HEK293 (cell line): Measurements from ENCODE around the gene PHF12.

Source experiments
- CTCF ChIA-PET: fragments of 350-600 bp; formaldehyde crosslinking; extraction: SDS; loops from one replicate; lab custom pipeline; 2021; ENCODE audit warnings: antibody characterized with exemption; lab: Yijun Ruan, JAX
- POLR2A ChIA-PET: fragments of 300-600 bp; formaldehyde crosslinking; extraction: SDS; loops from one replicate; lab custom pipeline; 2020; ENCODE audit warnings: antibody characterized with exemption, inconsistent platforms; lab: Yijun Ruan, JAX
- H3K27ac ChIP-seq: fragments of 200-500 bp; sonication (Bioruptor generic); 2 replicates; pipeline ENCODE4 v1.5.1; 2014; ENCODE audit warnings: low read depth, low read length, control low read depth, inconsistent platforms; ENCODE audit errors: extremely low read depth
- H3K36me3 ChIP-seq, 2 experiments: fragments of 200-500 bp in 1 of 2; sonication (Bioruptor generic) in 1 of 2; 1 replicate in 1 of 2; 2 replicates in 1 of 2; pipeline ENCODE4 v1.5.1; 2014 to 2017; ENCODE audit warnings: inconsistent platforms in 2 of 2, low read length in 2 of 2; ENCODE audit not compliant: control insufficient read depth in 2 of 2, insufficient read depth in 1 of 2
- H3K4me1 ChIP-seq: fragments of 200-500 bp; sonication (Bioruptor generic); 2 replicates; pipeline ENCODE4 v1.5.1; 2014; ENCODE audit warnings: mild to moderate bottlenecking, low read length, inconsistent platforms; ENCODE audit not compliant: control insufficient read depth, insufficient read depth
- H3K4me3 ChIP-seq: 2 replicates; pipeline ENCODE4 v1.5.1; 2011; ENCODE audit warnings: low read depth, mild to moderate bottlenecking, control low read depth, low read length, moderate library complexity
- H3K9me3 ChIP-seq: fragments of 200-500 bp; sonication (Bioruptor generic); 2 replicates; pipeline ENCODE4 v1.5.1; 2014; ENCODE audit warnings: low read depth, low read length, inconsistent platforms; ENCODE audit not compliant: control insufficient read depth, insufficient read depth
- GLI2 ChIP-seq: fragments of 450-650 bp; formaldehyde crosslinking; IDR thresholded peaks from 2 replicates; pipeline ENCODE4; 2017; ENCODE audit warnings: missing biosample characterization, missing genetic modification characterization, low read depth, borderline replicate concordance
- KLF10 ChIP-seq: fragments of 450-650 bp; IDR thresholded peaks from 2 replicates; pipeline ENCODE4 v1.5.1; 2018; ENCODE audit warnings: missing biosample characterization, mild to moderate bottlenecking, missing genetic modification characterization
- KLF7 ChIP-seq: fragments of 450-650 bp; formaldehyde crosslinking; IDR thresholded peaks from 2 replicates; pipeline ENCODE4 v1.5.1; 2016; ENCODE audit warnings: missing biosample characterization, missing genetic modification characterization, borderline replicate concordance
- MYNN ChIP-seq: fragments of 450-650 bp; formaldehyde crosslinking; IDR thresholded peaks from 2 replicates; pipeline ENCODE4 v1.5.1; 2016; ENCODE audit warnings: missing biosample characterization, missing genetic modification characterization, borderline replicate concordance
- PRDM1 ChIP-seq: fragments of 450-650 bp; formaldehyde crosslinking; IDR thresholded peaks from 2 replicates; pipeline ENCODE4; 2016; ENCODE audit warnings: missing biosample characterization, missing genetic modification characterization
- REPIN1 ChIP-seq: fragments of 450-650 bp; formaldehyde crosslinking; IDR thresholded peaks from 2 replicates; pipeline ENCODE4 v1.5.1; 2017; ENCODE audit warnings: missing biosample characterization, missing genetic modification characterization, low read depth
- TSHZ1 ChIP-seq: fragments of 450-650 bp; formaldehyde crosslinking; IDR thresholded peaks from 2 replicates; pipeline ENCODE4 v1.5.1; 2016; ENCODE audit warnings: missing biosample characterization, missing genetic modification characterization, borderline replicate concordance
- YY2 ChIP-seq: fragments of 450-650 bp; formaldehyde crosslinking; IDR thresholded peaks from 2 replicates; pipeline ENCODE4 v1.5.1; 2016; ENCODE audit warnings: missing biosample characterization, missing genetic modification characterization
- ZBTB17 ChIP-seq: fragments of 450-650 bp; formaldehyde crosslinking; IDR thresholded peaks from 2 replicates; pipeline ENCODE4 v1.5.1; 2016; ENCODE audit warnings: missing biosample characterization, missing genetic modification characterization
- ZFP37 ChIP-seq: fragments of 450-650 bp; formaldehyde crosslinking; IDR thresholded peaks from 2 replicates; pipeline ENCODE4 v1.5.1; 2016; ENCODE audit warnings: missing biosample characterization, missing genetic modification characterization
- ZNF133 ChIP-seq: fragments of 450-650 bp; formaldehyde crosslinking; IDR thresholded peaks from 2 replicates; pipeline ENCODE4 v1.5.1; 2016; ENCODE audit warnings: missing biosample characterization, missing genetic modification characterization
- ZNF146 ChIP-seq: fragments of 450-650 bp; formaldehyde crosslinking; IDR thresholded peaks from 2 replicates; pipeline ENCODE4 v1.5.1; 2016; ENCODE audit warnings: missing biosample characterization, missing genetic modification characterization
- ZNF174 ChIP-seq: fragments of 450-650 bp; formaldehyde crosslinking; IDR thresholded peaks from 2 replicates; pipeline ENCODE4 v1.5.0; 2017; ENCODE audit warnings: missing biosample characterization, mild to moderate bottlenecking, missing genetic modification characterization
- ZNF175 ChIP-seq: fragments of 450-650 bp; formaldehyde crosslinking; IDR thresholded peaks from 2 replicates; pipeline ENCODE4 v1.5.1; 2016; ENCODE audit warnings: missing biosample characterization, missing genetic modification characterization
- ZNF184 ChIP-seq: fragments of 450-650 bp; IDR thresholded peaks from 2 replicates; pipeline ENCODE4 v1.5.1; 2018; ENCODE audit warnings: missing biosample characterization, mild to moderate bottlenecking, missing genetic modification characterization
- ZNF211 ChIP-seq: fragments of 450-650 bp; formaldehyde crosslinking; IDR thresholded peaks from 2 replicates; pipeline ENCODE4 v1.5.1; 2016; ENCODE audit warnings: low read depth, missing biosample characterization, missing genetic modification characterization
- ZNF214 ChIP-seq: fragments of 450-650 bp; formaldehyde crosslinking; IDR thresholded peaks from 2 replicates; pipeline ENCODE4 v1.5.1; 2017; ENCODE audit warnings: missing biosample characterization, mild to moderate bottlenecking, missing genetic modification characterization, borderline replicate concordance
- ZNF239 ChIP-seq: fragments of 450-650 bp; formaldehyde crosslinking; IDR thresholded peaks from 2 replicates; pipeline ENCODE4 v1.5.1; 2016; ENCODE audit warnings: missing biosample characterization, missing genetic modification characterization
- ZNF48 ChIP-seq: fragments of 450-650 bp; formaldehyde crosslinking; IDR thresholded peaks from 2 replicates; pipeline ENCODE4 v1.5.1; 2016; ENCODE audit warnings: missing biosample characterization, missing genetic modification characterization
- ZNF521 ChIP-seq: fragments of 450-650 bp; formaldehyde crosslinking; IDR thresholded peaks from 2 replicates; pipeline ENCODE4 v1.5.1; 2017; ENCODE audit warnings: missing biosample characterization, mild to moderate bottlenecking, missing genetic modification characterization
- ZNF558 ChIP-seq: fragments of 450-650 bp; formaldehyde crosslinking; IDR thresholded peaks from 2 replicates; pipeline ENCODE4 v1.5.1; 2016; ENCODE audit warnings: missing biosample characterization, missing genetic modification characterization
- ZNF560 ChIP-seq: fragments of 450-650 bp; formaldehyde crosslinking; IDR thresholded peaks from 2 replicates; pipeline ENCODE4 v1.5.1; 2017; ENCODE audit warnings: missing biosample characterization, missing genetic modification characterization, borderline replicate concordance
- ZNF561 ChIP-seq: fragments of 450-650 bp; IDR thresholded peaks from 2 replicates; pipeline ENCODE4 v1.5.1; 2018; ENCODE audit warnings: missing biosample characterization, missing genetic modification characterization, borderline replicate concordance
- ZNF704 ChIP-seq: fragments of 450-650 bp; formaldehyde crosslinking; IDR thresholded peaks from 2 replicates; pipeline ENCODE4 v1.5.1; 2016; ENCODE audit warnings: missing biosample characterization, missing genetic modification characterization
- ZNF791 ChIP-seq: fragments of 450-650 bp; formaldehyde crosslinking; IDR thresholded peaks from 2 replicates; pipeline ENCODE4 v1.5.1; 2016; ENCODE audit warnings: missing biosample characterization, missing genetic modification characterization
- ZNF837 ChIP-seq: fragments of 450-650 bp; formaldehyde crosslinking; IDR thresholded peaks from 2 replicates; pipeline ENCODE4 v1.5.1; 2016; ENCODE audit warnings: missing biosample characterization, missing genetic modification characterization
- ZSCAN5A ChIP-seq: fragments of 450-650 bp; formaldehyde crosslinking; IDR thresholded peaks from 2 replicates; pipeline ENCODE4 v1.5.1; 2016; ENCODE audit warnings: missing biosample characterization, missing genetic modification characterization

Gene PHF12

DNA sequence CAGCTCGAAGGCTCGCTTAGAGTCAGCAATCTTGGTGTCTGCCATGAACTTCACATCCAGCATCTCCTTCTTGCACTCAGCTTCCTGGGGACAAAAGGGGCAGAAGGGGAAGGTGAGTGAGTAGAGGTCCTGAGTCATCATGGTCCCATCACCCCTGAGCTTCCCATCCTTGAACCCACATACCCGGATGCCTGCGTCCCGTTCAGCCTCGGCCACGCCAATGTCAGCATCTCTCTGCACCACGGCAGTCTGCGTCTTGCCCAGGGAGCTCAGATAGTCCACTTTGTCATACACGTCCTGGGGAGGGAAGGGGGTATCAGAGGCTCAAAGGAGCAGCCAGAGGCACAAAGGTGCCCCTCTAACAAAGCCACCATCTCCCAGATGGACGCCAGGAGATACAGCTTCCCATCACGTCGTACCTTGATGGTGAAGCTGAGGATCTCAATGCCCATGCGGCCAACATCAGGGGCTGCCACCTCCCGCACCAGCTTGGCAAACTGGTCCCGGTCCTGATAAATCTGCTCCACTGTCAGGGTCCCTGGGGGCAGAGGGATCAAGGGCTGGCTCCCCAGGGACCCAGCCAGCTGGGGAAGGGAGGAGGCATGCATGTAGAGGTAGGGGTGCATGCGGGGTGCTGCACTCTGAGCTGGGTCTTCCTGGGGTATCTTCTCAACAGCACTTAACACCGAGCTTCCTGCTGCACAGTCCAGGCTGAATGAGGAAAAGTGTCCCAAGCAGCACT is 69.0 kb downstream of the PHF12 start:
- H3K36me3 ChIP-seq, result peaks cover 8 to 90% of the 10 kb centered on the region in 2 experiments; a peak in 2 of 3 replicates
- ChIA-PET CTCF (interaction anchor here (0.9 to 2.7 kb wide), 5 partner anchors 12 to 235 kb away, joined by 4 to 17 read pairs (median 5); no protein-coding TSS in a partner anchor), POLR2A (no interaction called here)
- no peak overlapping the region for H3K27ac ChIP-seq
- H3K4me3 ChIP-seq, result no peak overlapping the region
- no peaks in the 10 kb centered on the region for H3K9me3 ChIP-seq
- no peaks in the 10 kb centered on the region for H3K4me1 ChIP-seq
- TF ChIP-seq ZNF704 (tag by site-specific recombination) (no peak), GLI2 (tag by site-specific recombination) (no peak), ZNF558 (tag by site-specific recombination) (no peak), ZNF211 (tag by site-specific recombination) (no peak), ZNF133 (tag by site-specific recombination) (no peak), ZNF48 (tag by site-specific recombination) (no peak), ZNF175 (tag by site-specific recombination) (no peak), ZBTB17 (no peak), ZNF561 (tag by site-specific recombination) (no peak), PRDM1 (tag by site-specific recombination) (no peak), ZNF521 (tag by site-specific recombination) (no peak)

GRCh38 chr17:28881533-28882056 is 69.7 kb downstream of the PHF12 start:
- H3K36me3 ChIP-seq, result peaks cover 8 to 85% of the 10 kb centered on the region in 2 experiments; a peak in 2 of 3 replicates
- H3K4me3 ChIP-seq, result no peak overlapping the region
- ChIA-PET CTCF (interaction anchor here (0.9 to 2.7 kb wide), 5 partner anchors 12 to 235 kb away, joined by 4 to 17 read pairs (median 5); no protein-coding TSS in a partner anchor), POLR2A (no interaction called here)
- TF ChIP-seq MYNN (tag by site-specific recombination), result no peak
- no peak for TF ChIP-seq ZNF560 (tag by site-specific recombination)
- no peak for TF ChIP-seq ZNF791
- TF ChIP-seq ZNF184 (tag by site-specific recombination), result no peak
- no peak for TF ChIP-seq ZNF239 (tag by site-specific recombination)
- TF ChIP-seq TSHZ1, result no peak
- no peaks in the 10 kb centered on the region for H3K9me3 ChIP-seq
- H3K27ac ChIP-seq, result no peak overlapping the region
- H3K4me1 ChIP-seq, result no peaks in the 10 kb centered on the region

DNA sequence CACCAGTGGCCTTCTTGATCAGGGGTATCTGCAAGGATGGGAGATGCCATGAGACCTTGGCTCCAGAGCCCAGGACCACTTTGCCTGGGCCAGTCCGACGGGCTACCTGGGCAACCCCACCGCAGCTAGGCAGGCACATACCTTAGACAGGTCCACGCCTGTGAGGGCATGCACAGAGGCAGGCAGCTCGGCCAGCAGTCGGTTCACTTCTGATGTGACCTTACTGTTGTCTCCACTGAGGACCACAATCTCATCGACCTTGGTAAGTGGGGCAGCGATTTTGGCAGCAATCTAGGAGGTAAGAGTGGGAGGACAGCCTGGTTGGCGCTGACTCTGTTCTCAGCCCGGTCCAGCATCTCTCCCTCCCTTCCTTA is 70.8 kb downstream of the PHF12 start:
- Histone ChIP-seq H3K36me3 (peaks cover 8 to 76% of the 10 kb centered on the region in 2 experiments; a peak in 2 of 3 replicates), H3K4me3 (no peak overlapping the region), H3K9me3 (no peaks in the 10 kb centered on the region), H3K4me1 (no peaks in the 10 kb centered on the region), H3K27ac (no peak overlapping the region)
- CTCF ChIA-PET, result interaction anchor here (0.5 to 5.3 kb wide), 5 partner anchors 22 to 153 kb away, joined by 4 to 64 read pairs (median 7); partner anchors contain the start of gene DHRS13
- POLR2A ChIA-PET, result interaction anchor here (1.3 kb wide), 1 partner anchor 69 kb away, joined by 3 read pairs; no protein-coding TSS in a partner anchor
- TF ChIP-seq ZNF214 (tag by site-specific recombination) (no peak), ZSCAN5A (tag by site-specific recombination) (no peak), KLF10 (tag by site-specific recombination) (no peak), REPIN1 (tag by site-specific recombination) (no peak), ZNF174 (no peak), ZNF837 (tag by site-specific recombination) (no peak), KLF7 (no peak), ZFP37 (tag by site-specific recombination) (no peak), ZNF558 (tag by site-specific recombination) (no peak), YY2 (no peak), ZNF146 (tag by site-specific recombination) (no peak)
